ENCODE data around the gene FGFBP2.
A peak's percentile ranks its signal among the peaks of the same experiment; 100 is the strongest.

The FGFBP2 gene

GRCh38 chr4:15968551-15969300 is 5.8 kb upstream of the FGFBP2 start:
- DNase-seq (ENCODE audit: low spot score) = no peak

DNA sequence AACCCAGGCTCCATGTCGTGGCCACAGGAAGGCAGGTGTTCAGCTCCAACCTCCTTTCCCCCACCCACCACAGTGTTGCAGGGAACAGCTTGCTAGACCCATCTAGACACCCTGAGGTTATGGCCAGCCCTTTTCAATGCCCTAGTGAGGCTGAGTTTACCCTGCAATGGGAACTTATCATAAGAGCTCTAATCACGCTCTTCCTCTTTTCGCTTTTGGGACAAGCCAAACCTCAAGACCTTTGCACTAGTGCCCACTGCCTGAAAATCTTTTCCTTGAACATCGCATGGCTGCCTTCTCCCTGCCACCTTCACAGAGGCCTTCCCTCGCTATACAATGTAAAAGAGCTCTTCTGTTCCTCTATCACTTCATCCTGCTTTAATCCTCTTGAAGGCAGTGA is 2.4 kb upstream of the FGFBP2 start:
- no peak for DNase-seq (ENCODE audit: low spot score)

GRCh38 chr4:15964159-15964558 is 1.2 kb upstream of the FGFBP2 start:
- no peak for DNase-seq (ENCODE audit: low spot score)

GRCh38 chr4:15963576-15963975 is 601 bp upstream of the FGFBP2 start:
- DNase-seq (ENCODE audit: low spot score) = no peak

DNA sequence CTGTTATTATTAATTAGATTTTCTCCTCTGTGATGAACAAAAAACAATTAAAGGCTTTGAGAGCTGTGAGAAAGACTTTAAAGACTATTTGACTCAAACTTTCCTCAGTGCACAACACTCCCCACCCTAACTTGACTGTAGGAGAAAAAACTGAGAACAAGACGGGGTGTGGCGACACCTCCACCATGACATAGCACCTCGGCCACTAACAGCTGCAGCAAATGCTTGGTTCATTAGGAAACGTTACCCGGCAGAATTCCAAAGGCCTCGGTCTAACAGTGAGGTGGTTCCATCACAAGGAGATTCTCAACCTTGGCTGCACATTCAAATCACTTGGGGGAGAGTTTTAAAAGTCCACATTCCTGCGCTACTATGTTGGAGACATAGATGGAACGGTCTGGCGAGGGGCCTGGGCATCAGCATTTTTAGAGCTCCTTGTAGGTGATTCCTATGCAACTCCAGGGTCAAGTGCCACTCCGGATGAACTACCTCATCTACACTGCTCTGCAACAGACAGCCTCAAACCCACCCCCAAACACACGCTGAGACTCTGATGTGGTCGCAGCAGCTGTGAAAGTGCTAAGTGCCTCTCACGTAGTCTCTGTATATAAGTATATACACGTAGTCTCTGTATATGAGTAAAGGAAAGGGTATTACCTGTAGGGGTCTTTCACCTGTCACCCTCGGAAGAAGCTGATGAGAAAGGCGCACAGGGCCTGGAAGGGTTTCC is 1.0 kb downstream of the FGFBP2 start:
- no peak for DNase-seq (ENCODE audit: low spot score)

DNA sequence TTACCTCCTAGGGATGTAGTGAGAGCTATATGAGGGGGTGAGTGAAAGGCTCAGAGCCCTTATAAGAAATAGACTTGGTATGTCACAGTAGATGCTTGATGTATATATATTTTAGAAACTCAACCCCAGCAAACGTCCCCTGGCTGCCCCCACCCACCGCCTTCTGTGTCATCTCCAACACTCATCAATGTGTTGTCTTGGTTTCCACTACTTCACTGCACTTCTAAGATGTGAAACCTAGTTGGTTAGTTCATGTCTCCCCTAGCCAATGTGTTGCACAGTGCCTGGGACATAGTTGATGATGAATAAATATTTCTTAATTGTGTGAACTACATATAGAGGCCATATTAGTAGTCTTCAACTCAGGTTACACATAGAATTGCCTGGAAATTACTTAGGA is 4.4 kb downstream of the FGFBP2 start:
- no peak for DNase-seq (ENCODE audit: low spot score)

- peak; percentile 68 for DNase-seq (ENCODE audit: low spot score)
Measured at GRCh38 chr4:15956179-15956850, 6.7 kb downstream of the FGFBP2 start.

DNA sequence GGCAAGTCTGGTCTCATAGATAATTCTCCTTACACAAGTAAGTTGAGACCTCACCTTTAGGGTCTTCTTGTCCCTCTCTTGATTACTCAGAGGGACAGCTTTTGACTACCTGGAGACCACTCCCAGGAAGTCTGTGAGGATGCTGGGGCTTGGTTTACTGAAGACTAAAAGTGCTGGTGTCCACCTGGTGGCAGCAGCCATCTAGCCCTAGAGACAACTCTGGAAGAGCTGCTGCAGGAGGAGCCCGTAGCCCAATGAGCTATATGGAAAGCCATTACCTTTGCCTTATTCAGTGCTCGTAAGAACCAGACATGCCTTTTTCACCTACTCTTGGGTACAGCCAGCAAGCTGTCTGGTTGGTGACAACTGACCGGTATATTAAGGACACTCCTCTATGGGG is 7.3 kb downstream of the FGFBP2 start:
- DNase-seq (ENCODE audit: low spot score) = no peak

GRCh38 chr4:15953625-15954024 is 9.3 kb downstream of the FGFBP2 start:
- DNase-seq (ENCODE audit: low spot score) = no peak

DNA sequence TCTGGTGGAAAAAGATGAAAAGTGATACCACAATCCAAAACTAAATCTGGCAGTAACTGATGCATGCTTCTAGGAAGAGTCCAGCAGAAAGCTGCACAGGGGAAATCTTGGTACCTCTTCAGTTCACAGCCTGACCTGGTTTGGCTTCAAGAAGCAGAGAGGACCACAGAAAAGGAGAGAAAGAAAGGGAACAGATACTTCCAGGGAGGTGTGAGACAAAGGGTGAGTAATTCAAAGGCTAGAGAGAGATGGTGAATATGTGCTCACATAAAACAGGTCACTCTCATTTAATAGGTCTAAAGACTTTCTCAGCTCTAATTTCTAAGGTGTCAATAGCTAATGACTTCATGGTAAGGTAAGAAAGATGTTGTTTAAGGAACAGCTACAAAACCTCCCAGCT is 11.2 kb downstream of the FGFBP2 start:
- no peak for DNase-seq (ENCODE audit: low spot score)

GRCh38 chr4:15948826-15949225 is 14.1 kb downstream of the FGFBP2 start:
- no peak for DNase-seq (ENCODE audit: low spot score)

DNA sequence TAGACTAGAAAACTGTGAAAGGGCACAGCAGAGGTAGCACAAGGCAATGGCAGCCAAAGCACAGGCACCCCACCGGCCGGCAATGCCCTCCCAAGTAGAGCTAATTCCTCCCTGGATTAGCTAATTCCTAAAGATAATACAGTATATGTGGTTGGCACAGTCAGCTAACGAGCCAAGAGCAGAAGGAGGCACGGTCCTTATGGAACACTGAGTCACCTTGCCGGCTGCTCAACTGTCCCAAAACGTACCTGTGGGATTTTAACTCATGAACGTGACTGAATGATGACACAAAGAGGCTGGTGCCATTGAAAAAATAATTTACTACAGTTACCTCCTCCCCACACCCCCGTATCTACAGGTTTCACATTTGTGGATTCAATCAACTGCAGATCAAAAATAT is 15.3 kb downstream of the FGFBP2 start:
- DNase-seq (ENCODE audit: low spot score) = no peak

- DNase-seq (ENCODE audit: low spot score) = no peak
Measured at GRCh38 chr4:15945516-15945915, 17.5 kb downstream of the FGFBP2 start.

GRCh38 chr4:15944895-15945294 is 18.1 kb downstream of the FGFBP2 start:
- DNase-seq (ENCODE audit: low spot score) = no peak

DNA sequence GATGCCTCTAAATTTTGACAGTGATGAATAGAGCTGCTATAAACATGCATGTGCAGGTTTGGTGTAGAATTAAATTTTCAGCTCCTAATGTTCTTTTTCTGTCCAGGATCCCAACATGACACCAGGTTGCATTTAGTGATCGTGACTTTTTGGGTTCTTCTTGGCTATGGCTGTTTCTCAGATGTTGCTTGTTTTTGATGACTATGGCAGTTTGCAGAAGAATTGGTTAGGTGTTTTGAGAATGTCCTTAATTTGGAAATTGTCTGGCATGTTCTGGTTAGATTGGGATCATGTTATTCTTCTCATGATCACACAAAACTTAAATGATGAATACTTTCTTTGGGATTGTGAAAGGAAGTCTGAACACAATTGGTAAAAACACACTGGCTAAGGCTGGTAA is 20.7 kb downstream of the FGFBP2 start:
- no peak for DNase-seq (ENCODE audit: low spot score)

DNA sequence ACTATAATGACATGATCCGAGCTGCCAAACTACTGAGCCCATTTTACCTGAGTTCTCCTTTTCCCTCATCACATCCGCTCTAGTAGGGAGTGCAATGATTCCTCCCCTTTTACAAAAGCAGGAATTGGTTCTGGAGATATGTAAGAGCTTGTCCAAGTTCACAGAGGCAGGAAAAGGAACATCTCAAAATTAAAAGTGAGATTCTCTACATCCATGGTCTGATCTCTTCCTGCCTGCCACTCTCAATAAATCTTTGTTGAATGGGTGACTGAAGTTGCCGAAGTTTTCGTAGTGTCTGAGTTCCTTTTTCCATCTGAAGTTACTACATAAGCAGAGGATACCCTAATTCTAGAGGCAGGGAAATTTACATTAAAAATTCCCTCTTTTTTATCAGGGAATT is 24.3 kb downstream of the FGFBP2 start, which contains the start of gene FGFBP1:
FGFBP1 (minus strand) TSS at position 101 of the 400 bp plus-strand sequence. CDS start 2,108 bp downstream, outside the sequence.
- no peak for DNase-seq (ENCODE audit: low spot score)

DNA sequence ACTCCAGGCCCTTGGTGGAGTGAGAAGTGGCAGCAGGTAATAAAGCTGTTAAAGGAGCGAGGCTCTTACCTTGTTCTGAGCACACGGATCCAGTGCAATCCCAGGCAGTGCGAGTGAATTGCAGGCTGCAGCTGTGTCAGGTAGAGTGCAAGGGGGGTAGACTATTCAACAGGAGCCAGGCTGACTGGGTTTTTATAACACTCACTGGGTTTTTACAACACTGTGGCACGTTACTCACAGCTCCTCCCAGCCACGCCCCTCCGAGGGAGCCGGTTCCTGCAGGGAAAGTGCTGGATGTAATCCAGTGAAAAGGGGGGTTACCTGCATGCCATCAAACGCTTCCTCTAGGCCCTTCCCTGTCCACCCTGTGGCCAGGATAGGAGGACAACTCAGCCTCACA is 24.8 kb downstream of the FGFBP2 start:
- no peak for DNase-seq (ENCODE audit: low spot score)

DNA sequence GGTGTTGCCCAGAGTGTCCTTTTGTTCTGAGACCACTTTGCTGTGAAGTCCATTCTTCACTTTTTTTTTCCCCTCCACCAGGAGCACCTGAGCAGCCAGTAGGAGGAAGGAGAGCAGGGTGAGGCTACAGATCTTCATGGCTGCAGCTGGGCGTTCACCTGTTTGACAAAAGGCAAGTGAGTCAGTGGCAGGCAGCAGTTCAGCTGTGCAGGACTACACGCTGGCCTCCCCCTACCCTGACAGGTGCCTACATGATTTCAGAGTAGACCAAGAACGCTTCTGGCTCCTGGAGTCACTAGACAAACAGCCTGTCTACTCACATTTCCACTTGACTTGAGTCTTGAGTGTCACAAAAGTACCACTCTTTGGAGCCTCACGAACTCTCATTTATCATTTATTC is 26.5 kb downstream of the FGFBP2 start:
- no peak for DNase-seq (ENCODE audit: low spot score)

DNA sequence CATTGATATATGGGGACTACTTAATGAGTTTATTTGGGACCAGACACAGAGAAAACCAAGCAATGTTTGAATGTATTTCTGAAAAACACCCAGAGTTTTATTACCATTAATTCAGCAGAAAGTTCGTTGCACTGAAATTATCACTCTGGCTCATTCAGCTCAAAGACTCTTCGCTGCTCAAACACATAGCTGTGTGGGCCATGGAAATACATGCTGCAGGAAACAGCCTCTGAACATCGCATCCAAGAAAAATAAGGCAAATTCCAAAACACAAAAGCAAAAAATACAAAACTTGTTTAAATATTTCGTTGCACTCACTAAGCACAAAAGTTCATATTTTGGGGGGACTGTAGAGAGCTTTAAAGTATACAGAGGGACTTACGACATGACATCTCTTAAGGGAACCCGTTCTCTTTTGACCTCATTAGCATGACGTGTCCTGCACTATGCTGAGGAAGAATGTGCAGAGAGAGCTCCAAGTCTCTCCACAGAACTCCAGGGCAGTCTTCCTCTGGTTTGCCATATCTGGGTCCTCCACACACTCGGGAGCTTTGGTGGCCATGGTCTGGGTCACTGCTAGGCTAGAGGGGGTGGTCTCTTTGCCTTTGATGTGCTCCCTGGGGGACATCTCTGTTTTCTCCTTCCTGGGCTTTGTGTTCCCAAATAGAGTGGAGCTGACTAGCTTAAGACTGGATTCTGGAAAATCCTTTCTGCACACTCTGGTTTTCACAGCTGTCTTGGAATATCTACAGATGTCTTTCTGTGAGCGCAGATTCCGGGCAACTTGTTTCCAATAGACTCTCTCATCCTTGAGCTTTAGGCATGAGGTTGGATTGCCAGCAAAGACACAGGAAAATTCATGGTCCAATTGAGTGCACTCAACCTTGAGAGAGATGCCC is 27.2 kb downstream of the FGFBP2 start:
- DNase-seq (ENCODE audit: low spot score) = no peak

DNA sequence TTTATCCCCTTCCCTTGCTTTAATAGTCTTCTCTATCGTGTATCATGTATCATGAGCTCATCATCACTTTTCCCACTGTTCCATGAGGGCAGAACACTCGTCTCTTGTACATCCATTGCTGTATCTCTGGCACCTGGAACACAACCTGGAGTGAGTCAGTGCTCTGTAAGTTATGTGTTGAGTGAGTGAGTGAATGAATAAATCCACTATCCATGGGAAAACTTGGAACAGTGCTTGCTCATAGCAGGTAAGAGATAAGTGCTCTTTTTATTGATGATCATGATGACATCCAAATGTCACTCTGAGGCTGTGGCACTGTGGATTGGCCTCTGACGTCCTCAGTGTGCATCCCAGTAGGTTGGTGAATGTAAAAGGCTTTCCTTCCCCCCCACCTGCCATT is 28.7 kb downstream of the FGFBP2 start:
- DNase-seq (ENCODE audit: low spot score) = no peak

- no peak for DNase-seq (ENCODE audit: low spot score)
Measured at GRCh38 chr4:15931451-15932210, 31.3 kb downstream of the FGFBP2 start.
